NOMO-1 treated with DMSO at 0.1 percent for 48 hours (cell line): ENCODE results near the gene LSAMP.

Experiments used
- DNase-seq: peaks from one replicate; lab custom pipeline; 2025; ENCODE audit not compliant: unreplicated experiment; lab: John Stamatoyannopoulos, UW

Gene LSAMP

GRCh38 chr3:116432795-116433194, 12.5 kb downstream of the LSAMP start:
- no peak for DNase-seq

- no peak for DNase-seq
Observed at GRCh38 chr3:116429479-116430269, 15.6 kb downstream of the LSAMP start.

GRCh38 chr3:116426036-116426435, 19.3 kb downstream of the LSAMP start:
- no peak for DNase-seq

- DNase-seq = no peak
Observed at GRCh38 chr3:116425126-116425525, 20.2 kb downstream of the LSAMP start.

DNA sequence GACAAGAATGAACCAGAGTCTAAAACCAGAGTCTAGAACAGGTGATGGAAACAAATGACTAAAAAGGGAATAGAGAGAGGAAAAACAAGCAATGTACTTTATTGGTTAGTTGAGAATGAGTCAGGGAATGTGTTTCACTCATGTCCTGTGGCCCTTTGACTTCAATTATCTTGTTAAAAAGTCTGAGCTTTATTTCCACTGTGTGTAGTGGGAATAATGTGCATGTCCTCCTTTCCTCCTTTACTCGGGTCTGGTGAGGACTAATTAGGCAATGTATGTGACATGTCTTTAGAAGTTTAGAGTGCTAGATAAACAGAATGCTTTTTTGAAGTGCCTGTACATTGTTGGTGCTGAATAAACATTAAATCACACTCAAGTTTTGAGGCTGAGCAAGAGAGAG, 21.3 kb downstream of the LSAMP start:
- DNase-seq = no peak

DNA sequence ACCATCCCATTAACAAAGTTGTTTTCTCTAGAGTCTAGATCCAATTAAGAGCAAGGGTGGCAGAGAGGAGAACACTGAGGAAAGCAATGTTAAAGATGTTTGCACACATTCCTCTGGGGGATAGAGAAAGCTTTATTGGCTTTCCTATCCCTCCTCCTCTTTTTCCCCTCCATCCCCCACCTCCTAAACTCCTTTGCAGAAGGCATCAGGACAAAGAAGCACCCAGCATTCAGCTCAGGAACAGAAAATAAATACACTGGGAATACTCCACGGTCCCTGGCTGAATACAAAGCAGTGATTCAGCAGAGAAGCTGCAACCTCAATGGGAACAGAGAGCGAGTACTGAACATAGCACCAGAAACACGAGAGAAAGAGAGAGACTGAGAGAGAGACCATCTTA, 21.9 kb downstream of the LSAMP start:
- DNase-seq = no peak

GRCh38 chr3:116417151-116417550, 28.1 kb downstream of the LSAMP start:
- DNase-seq = no peak

DNA sequence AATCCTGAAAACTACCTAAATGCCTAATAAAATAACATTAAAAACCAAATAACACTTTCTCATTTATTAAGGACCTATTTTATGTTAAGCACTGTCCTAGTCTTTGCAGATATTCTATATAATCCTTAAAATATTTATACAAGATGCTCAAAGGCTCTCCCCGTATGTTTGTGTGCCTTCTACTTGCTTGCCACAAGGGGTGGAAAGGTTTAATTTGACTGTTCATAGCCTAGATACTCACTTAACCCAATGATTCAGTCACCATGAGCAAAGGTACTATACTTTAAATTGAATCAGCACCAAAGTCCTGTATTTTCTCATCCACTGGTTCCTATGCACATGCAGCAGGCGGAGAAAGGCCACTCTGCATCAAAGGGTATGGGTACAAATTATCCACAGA, 32.0 kb downstream of the LSAMP start:
- no peak for DNase-seq

GRCh38 chr3:116408473-116408872, 36.8 kb downstream of the LSAMP start:
- no peak for DNase-seq

DNA sequence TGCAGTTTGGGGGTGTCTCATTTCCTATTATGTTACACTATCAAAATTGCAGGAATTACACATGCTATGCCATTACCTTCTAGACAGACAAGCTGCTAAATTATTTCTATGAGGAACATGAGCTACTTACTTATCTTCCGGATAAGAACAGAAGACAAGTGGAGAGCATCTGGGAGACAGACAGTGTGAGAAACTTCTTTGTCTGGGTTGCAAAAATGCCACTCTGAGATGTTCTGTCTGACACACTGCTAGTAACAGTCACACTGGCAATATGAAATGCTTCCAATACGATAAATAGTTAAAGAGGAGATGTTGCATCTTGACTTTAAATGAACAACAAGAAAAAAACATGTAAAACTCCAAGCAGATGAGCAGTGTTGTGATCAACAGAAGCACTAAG, 40.1 kb downstream of the LSAMP start:
- DNase-seq = no peak

- no peak for DNase-seq
Observed at GRCh38 chr3:116399701-116400226, 45.5 kb downstream of the LSAMP start.

- no peak for DNase-seq
Observed at GRCh38 chr3:116394365-116394764, 50.9 kb downstream of the LSAMP start.

DNA sequence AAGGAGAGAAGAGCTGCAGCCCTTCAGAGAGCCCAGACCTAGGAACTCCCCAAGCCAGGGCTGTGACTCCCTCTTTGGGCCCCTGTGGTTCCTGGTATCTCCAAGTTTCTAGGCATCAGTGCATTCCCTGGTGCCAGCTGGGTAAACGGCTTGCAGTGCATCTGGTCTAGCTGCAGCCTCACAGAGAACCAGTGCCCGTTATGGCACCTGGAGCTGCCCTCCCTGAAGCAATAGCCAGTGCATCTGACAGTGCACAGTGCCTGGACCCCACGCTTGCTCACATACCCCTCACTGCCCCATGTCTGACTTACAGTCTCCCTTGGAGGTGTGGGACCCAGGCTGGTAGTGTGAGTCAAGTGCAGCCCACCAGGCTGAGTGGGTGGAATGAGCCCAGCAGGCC, 52.1 kb downstream of the LSAMP start:
- no peak for DNase-seq

GRCh38 chr3:116392291-116392690, 53.0 kb downstream of the LSAMP start:
- DNase-seq = no peak

- DNase-seq = no peak
Observed at GRCh38 chr3:116391296-116392201, 53.7 kb downstream of the LSAMP start.

DNA sequence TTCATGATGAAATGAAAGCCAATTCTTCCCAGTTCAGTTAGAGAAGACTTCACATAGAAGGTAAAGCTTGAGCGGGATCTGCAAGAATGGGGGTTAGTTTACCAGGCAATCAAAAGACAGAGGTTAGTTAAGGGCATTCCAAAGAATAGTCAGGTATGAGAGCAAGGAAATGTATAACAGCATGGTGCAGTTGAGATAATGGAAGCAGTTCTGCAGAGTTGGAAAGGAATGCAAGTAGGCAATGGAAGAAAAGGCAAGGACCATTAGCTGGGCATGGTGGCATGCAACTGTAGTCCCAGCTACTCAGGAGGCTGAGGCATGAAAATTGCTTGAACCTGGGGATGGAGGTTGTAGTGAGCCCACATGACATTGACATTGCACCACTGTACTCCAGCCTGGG, 55.0 kb downstream of the LSAMP start:
- no peak for DNase-seq

- no peak for DNase-seq
Observed at GRCh38 chr3:116388867-116389385, 56.4 kb downstream of the LSAMP start.

- no peak for DNase-seq
Observed at GRCh38 chr3:116386168-116386567, 59.1 kb downstream of the LSAMP start.

DNA sequence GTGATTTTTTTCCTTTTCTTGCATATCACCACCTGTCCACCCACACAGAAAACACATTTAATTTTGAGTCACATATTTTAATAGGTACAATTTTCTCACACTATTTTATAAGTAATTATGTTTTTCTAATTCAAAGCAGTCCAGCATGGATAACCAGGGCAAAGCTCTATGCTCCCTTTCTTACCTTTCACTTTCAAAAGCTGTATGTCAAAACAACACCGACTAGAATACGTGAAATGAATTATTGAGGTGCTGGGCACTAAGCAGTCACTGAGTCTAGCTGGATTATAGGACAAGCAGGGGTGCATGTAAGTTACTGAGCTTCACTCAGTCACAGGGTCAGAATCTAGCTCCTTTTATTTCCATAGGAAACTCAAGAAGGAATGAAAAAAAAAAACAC, 60.6 kb downstream of the LSAMP start:
- no peak for DNase-seq

GRCh38 chr3:116378077-116378476, 67.2 kb downstream of the LSAMP start:
- DNase-seq = no peak

- DNase-seq = no peak
Observed at GRCh38 chr3:116374901-116375300, 70.4 kb downstream of the LSAMP start.
